Stimulated activated CD8-positive, alpha-beta memory T cell treated with anti-CD3 and anti-CD28 coated beads, Interleukin-15, amount 100 ng/mL, for 1 hour (primary cell): ENCODE measurements around the gene PPA1.
"Not testable (repeated sequence)": the region's sequence is repeated elsewhere in the genome, so short reads cannot be mapped to it uniquely, and the experiment has no call there.

Experiments used
- DNase-seq: peaks from one replicate; pipeline ENCODE4 v3.0.0-alpha.2; 2020; ENCODE audit warnings: low read depth

Gene PPA1

DNA sequence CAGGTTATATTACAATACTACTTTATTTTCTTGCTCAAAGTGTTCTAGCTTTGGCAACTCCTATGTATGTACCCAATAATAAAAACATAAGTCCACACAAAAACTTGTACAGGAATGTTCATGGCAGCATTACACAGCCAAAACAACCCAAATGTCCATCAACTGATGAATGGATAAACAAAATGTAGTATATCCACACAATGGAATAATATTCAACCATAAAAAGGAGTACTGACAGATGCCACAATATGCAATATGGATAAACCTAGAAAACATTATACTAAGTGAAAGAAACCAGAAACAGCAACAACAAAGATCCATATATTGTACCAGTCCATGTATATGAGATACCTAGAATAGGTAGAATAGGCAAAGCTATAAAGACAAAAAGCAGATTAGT lies 21.0 kb downstream of the PPA1 start:
- DNase-seq: no peak

DNA sequence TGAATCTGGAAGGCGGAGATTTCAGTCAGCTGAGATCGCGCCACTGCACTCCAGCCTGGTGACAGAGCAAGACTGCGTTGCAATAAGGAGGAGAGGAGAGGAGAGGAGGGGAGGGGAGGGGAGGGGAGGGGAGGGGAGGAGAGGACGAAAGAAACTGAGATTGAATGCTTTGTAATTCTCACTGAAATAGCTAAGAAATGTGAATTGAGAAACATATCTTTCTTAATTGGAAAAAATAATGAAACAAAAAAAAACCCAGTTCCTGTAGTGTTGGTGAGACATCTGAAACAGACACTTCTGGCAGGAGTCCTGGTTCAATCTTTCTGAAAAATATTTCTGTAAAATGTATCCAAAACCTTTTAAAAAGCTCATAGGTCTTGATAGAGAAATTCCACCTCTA lies 26.5 kb downstream of the PPA1 start:
- DNase-seq: no peak

DNA sequence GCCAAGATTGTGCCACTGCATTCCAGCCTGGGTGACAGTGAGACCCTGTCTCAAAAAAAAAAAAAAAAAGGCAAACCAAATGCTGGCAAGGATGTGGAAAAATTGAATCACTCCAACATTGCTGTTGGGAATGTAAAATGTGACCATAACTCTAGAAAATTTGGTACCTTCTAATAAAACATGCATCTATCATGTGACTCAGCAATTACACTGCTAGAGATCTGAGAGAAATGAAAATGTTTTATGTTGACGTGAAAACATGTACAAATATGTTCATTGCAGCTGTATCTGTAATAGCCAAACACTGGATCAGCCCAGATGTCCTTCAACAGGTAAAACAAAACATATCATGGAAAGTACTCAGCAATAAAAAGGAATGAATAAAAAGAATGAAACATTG lies 32.1 kb downstream of the PPA1 start:
- no peak for DNase-seq

DNA sequence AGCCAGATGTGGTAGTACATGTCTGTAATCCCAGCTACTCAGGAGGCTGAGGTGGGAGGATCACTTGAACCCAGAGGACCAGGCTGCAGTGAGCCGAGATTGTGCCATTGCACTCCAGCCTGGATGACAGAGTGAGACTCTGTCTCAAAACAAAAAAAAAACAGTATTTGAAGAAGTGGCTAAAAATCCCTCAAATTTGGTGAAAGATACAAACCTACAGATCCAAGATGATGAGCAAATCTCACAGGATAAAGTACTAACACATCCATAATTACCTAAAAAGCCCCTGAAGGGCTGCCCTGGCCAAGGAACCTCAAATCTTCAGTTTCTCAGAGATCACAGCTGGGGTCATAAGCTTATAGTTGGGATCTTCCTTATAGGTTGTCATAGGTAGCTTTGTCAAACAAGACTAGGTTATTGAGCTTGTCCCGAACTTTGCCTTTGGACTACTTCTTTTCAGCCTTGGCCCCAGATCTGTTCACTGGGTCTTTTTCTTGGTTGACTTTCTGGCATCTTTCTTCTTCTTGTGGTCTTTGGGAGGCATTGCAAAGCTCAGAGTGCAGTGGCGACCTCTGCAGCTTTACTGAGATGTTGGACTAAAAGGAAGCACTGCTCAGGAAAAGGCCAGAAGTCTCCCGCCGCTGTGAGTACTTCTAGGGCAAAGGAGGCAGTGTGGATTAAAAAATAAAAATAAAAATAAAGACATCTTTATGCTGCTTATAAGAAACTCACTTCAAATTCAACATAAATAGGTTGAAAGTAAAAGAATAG lies 34.3 kb downstream of the PPA1 start:
- no peak for DNase-seq

DNA sequence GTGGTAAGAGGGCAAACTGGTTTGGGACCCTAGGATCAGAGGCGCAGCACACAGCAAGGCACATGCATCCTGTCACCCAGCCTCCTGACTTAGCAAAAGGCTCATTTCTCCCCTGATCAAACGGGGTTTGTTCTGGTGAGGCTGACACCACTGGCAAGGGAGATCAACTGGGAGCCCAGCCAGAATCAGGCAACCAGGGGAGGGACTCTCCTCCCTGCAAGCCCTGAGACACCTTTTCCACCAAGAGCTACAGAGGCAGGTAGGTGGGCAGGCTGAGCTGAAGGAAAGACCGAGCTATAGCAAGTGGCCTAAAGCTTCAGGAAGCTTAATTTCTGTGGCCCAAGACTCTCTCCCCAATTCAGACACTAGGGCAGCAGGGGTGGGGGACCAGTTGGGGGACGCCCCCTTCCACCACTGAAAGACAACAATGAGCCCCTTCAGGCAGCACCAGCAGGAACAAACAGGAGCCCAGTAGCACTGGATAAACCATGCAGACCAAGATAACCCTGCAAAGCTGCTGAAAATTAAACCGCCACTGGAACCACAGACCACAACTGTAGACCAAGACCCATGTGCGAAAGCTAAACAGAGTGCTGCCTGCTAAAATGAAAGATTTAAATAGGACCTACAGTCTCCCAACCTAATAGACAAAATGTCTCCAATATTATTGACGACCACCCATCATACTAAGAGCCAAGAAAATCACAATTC lies 35.8 kb downstream of the PPA1 start:
- no peak for DNase-seq

DNA sequence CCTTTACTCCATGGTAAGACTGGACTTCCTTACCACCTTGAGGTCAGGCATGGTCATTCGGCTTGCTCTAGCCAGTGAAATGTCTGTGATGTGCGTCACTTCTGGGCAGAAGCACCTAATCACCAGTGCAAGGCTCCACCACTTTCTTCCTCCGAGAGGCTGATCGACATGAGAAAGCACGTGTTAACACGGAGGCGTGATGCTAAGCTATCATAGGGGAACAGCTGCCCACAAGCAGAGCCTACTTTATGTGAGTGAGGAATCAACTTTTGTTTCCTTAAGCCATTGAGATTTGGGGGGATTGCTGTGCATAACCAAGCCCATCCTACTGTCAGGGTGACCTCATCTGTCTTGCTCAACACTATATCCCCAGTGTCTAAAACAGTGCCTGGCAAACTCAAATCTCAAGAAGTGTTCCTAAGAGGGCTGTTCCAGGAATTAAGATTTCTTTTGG lies 39.8 kb downstream of the PPA1 start:
- DNase-seq: no peak

DNA sequence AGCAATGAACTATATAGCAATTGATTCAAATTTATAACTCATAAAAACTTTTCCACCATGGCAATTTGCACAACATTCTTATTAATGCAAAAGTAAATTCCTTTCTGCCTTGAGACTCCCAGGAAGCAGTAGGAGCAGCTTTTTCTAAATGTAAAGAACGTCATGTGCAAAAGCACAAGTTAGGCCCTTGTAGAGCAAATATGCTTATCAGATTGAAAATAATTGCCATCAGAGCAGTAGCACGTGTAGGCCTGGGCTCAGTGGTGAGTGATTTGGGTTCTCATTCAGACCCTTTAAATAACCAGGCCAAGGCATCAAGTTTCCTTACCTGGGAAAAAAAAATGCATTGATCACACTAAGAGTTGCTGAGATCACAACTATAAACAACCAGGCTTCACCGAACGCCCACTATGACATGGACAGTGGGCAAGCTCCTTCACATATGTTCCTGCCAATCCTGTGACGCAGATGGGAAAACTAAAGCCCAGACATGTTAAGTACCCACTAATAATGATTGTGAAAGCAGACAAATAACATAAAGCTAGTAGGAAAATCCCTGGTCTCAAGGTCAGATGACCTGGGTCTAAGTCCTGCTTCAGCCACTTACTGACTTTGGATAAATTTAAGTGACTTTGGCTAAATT lies 40.8 kb downstream of the PPA1 start:
- no peak for DNase-seq

DNA sequence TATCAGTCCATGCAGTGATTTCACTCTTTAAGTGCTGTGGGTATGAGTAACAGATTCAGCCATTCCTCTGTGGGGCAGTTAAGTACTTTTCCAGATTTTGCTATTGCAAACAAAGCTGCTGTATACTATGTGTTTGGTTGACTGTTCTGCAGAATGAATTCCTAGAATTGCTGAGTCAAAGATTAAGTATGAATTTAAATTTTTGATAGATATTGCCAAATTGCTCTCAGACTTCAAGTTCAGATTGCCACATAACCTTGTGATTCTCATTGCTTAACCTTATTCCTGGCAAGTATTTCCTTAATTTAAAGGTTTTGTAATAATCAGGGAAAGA lies 41.3 kb downstream of the PPA1 start:
- no peak for DNase-seq

DNA sequence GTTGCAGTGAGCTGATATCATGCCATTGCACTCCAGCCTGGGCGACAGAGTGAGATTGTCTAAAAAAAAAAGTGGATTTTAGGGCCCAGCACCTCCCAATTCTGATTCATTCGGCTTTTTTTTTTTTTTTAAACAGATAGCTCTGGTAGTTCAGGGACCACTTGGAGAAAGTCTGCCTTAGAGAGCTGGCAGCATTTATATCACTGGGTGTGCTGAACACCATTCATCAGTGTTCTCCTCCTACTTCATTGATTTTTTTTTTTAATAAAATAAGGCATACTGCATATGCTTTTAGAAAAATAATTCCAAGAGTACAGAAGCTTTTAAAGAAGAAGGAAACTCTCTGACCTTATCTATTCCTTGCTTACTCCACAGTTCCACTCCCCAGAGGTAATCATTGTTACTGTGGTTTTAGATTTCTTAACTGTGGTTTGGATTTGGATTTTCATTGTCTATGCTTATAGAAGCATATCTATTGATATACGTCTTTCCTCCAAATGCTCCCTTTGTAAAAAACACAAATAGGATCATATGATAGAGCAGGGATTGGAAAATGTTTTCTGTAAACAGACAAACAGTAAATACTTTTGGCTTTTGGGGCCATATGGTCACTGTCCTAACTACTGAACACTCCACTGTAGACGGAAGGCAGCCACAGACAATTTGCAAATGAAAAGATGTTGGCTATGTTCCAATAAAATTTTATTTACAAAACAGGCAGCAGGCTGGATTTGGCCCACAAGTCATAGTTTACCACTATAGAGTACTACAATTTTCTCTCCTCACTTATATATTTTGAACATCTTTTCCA lies 41.9 kb downstream of the PPA1 start:
- no peak for DNase-seq

DNA sequence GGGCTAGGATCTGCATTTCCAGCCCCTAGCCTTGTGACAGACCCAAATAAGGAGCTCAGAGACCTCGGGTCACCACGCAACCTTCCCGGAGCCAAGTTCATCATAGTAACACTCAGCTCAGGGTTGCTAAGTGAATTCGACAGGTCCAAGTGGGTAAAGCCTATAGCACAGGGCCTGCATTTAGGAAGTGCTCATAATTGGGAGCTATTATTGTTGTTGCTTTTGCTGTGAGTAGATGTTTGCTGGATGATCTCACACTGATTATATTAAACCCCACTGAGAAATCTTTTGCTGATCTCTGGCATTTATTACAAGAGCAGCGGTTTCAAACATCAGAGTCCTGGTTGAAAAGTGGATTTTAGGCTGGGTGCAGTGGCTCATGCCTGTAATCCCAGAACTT lies 42.6 kb downstream of the PPA1 start:
- no peak for DNase-seq

DNA sequence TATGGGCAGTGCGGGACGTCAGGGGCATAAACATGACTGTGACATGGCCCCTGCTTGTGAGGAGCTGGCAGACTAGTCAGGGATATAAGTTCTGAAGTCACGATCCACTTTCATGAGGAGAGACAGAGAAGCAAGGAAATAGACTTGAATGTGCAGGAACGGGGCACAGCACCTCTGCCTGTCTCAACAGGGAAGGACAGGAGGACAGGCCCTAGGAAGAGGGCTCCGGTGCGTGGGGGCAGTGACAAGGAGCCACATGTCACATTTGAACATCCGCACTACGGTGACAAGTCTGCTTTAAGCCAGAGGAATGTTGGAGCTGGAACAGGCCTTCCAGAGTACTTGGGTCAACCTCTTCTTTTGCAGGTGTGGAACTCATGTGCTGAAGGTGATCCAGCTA lies 43.1 kb downstream of the PPA1 start:
- no peak for DNase-seq

DNA sequence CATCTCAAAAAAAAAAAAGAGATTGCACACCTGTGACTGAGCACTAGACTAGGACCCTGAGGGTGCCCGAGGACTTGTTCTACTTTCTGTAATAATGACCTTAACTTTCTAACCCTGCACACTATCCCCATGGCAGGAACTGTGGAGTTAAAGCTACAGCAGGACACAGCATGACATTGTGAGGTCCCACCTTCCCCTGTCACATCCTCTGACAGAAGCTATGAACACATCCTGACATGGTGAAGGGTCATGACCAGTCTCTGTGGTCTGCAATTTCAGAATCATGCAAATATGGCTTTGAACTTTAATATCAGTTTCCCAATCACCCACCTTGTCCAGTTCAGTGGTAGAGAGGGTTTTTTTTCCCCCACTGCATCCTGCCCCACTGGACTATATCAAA lies 44.5 kb downstream of the PPA1 start:
- no peak for DNase-seq

DNA sequence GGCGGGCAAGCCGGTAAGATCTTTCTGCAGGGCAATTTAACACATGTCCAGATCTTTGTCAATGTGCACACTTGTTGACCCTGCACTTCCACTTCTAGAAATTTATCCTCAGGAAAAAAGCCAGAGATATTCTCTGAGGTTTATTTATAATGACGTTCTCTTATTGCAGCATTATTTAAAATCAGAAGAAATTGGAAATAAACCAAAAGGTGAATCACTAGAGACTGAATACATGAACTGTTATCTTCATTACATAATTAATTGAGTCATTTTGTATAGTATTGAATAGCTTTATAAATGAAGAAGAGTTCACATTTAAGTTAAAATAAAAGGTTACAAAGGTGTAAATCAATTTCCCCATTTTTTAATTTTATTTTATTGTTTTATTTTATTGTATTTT lies 46.7 kb downstream of the PPA1 start:
- no peak for DNase-seq

DNA sequence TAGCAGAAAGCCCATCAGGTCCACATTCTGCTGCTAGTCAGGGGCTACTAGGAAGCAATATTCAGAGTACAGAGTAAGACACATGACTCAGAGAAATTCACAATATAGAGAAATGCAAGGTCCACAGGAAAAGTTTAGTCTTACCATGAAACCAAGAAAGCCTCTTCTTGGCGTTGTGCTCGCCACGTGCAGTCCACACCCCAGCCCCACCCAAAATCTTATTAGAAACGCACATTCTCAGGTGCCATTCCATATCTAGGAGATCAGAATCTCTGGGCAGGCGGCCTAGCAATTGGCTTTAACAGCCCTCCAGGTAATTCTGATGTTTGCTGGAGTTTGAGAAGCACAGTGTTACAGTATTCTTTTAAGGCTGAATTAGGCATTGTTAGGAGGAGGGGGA lies 47.1 kb downstream of the PPA1 start:
- DNase-seq: no peak

DNA sequence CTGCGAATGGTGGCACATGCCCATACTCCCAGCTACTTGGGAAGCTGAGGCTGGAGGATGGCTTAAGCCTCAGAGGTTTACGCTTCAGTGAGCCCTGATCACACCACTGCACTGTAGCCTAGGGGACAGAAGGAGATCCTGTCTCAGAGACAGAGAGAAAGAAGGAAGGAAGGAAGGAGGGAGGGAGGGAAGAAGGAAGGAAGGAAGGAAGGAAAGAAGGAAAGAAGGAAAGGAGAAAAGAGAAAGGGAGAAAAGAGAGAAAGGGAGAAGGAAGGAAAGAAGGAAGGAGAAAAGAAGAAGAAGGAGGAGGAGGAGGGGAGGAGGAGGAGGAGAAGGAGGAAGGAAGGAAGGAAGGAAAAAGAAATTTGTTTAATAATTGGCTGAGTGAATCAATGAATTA lies 49.9 kb downstream of the PPA1 start:
- DNase-seq: no peak

DNA sequence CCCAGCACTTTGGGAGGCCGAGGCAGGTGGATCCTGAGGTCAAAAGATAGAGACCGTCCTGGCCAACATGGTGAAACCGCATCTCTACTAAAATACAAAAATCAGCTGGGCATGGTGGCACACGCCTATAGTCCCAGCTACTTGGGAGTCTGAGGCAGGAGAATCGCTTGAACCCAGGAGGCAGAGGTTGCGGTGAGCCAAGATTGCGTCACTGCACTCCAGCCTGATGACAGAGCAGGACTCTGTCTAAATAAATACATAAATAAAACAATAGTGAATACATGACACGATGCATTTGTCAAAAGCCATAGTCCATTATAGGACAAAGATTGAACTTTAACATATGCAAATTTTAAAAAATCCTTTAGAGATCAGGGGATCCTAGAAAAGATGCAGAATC lies 54.0 kb downstream of the PPA1 start:
- DNase-seq: not testable (repeated sequence)

DNA sequence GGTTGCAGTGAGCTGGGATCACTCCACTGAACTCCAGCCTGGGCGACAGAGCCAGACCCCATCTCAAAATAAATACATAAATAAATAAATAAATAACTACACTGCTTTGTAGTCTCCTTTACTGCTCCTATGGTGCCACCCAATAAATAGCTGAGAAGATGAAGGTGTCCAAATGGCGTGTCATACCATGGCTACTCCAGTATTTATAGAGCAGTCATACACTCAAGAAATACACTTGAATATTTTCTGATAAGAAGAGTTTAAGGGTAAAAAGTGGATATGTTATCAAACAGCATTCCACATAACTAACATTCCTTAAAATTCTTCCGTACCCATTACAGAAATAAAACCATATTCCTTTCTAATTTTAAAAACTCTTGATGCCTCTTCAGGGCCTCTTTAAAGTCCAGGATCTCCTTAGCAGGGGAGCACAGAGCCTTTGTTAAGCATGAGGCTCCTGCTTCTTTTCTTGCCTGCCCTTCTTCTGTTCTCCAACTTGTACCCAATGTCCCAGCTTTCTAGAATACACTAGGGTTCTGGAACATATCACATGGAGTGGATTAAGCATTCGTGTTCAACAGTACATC lies 55.0 kb downstream of the PPA1 start:
- no peak for DNase-seq

DNA sequence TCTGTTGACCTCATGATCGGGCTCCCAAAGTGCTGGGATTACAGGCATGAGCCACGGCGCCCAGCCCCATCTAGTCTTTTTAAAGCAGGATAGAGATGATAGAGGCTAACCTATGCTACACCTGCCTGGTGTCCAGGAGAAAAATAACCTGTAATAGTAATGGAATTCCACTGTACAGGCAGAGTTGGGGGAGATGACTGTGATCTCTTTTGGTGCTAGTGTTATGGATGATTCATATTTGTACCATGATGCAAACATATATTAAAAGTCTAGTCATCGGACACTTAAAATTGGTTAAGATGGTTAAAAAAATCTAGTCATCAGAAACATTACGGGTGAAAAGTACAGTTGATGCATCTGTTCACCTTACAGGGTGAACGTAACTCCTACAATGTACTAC lies 56.8 kb downstream of the PPA1 start:
- DNase-seq: no peak

DNA sequence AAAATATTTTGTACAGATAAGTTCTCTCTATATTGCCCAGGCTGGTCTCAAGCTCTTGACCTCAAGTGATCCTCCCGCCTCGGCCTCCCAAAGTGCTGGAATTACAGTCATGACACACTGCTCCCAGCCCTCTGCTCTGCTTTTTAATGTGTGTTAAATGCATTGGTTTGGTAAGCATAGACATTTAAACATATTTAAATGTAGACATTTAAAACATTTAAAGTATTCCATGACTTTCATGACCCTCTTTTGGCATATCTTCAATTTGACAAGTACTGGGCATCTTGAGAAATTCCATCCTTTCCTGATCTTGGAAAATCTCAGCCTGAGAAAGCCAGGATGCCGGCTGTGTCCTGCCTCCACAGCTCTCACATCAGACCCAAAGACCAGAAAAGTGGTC lies 57.7 kb downstream of the PPA1 start:
- no peak for DNase-seq

DNA sequence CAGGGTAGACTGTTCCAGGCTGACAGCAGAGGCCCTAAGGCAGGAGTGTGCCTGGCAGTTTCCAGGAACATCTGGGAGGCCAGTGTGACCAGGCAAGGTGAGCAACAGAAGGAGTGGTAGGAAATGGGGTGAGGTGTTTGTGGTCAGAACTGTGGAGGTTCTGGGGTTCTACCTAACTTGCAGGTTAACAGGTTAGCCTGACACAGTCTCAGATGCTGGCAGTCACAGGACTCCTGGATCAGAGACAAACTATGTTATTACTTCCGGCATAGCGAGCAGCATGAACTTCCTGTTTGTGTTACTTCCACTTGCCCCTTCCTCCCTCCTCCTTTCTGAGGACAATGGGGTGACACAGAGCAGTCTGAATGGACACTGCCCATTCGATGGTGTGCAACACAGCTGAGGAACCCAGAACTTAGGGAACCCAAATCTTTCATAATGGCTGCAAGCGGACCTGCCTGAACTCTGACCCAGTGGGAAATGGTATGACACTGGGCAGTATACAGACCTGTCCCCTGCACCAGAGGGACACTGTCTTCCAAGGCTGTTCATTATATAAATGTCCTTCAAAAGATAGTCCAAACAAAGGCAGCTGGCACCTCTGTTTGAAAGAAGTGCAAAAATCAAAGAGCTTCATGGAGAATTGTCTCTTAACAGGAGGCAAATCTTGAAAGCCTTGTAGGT lies 59.0 kb downstream of the PPA1 start:
- no peak for DNase-seq

DNA sequence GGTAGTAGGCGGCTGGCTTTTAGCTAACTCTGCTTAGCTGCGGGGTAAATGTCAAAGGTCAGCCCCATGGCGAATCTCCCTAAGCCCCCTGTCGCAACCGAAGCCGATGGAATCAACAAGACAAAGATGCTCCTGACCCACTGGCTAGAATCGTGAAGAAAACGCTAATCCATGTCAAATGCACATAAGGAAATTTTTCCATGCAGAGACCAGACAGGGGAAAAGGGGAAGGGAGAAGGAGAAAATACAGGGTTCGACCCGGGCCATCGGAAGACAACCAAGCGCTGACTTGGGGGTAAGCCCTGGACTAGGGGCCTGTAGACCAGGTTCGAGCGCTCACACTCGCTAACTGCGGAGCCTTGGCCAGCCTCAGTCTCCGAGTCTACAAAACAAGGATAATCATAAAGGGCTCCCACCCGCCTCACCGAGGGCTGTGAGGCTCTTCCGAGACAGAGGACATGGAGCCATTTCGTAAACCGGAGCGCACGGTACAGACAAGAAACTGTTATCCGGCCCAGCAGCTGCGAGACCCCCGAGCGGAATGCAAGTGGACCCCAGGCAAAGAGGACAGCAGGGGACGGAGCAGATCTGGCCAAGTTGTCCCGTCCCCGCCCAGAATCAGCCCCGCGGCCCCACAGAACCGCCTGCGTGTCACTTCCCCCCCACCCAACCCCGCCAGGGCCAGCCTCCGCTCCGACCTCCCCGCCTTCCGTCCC lies 63.4 kb downstream of the PPA1 start:
- DNase-seq: no peak
